ENCODE measurements around the gene CCDC92. TPM values are rescaled to one million over a fixed set of nuclear protein-coding genes. Genes with fewer than 3 reads are reported as not detected.

CCDC92 gene
- total and polyA plus RNA-seq, 2 donors (not counting 1 experiment from before 2014, with no cell fraction given), result 26.6 to 36.2 TPM

DNA sequence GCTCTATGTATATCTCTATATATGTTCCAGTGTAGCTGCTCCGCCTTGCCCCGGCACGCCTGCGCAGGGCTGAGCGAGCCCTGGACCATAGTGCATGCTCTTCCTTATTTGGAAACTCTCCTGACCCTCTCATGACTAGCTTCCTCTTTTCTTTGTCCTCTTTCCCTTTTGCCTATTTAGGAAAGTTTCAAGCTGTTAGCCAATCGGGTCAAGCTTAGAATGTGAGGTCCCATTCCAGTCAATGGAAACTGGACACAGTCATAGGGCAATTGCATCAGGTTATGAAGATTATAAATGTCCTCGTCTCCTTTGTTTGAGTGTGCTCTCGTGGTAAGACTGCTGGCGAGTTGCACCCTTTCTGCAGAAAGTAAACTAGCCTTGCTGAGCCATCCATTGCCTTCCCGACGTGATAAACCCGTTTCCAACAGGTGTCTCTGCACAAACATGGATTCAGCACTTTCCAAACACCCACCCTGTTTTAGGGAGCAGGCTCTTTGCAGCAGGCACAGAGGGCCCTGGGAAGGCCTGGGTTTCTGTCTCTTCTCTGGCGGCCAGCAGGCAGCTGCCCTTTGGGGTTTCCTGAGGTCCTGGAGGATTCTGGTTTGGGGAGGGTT, 30.9 kb downstream of the CCDC92 start:
- 95% methylated on average over 10 of the region's 13 CpGs for WGBS (ENCODE audit: insufficient coverage)
- peaks cover 20% of the 10 kb centered on the region for H3K4me1 Mint-ChIP-seq
- peaks cover 6% of the 10 kb centered on the region for H4K20me1 ChIP-seq (ENCODE audit: control insufficient read depth, insufficient read depth, low read length, poor library complexity, severe bottlenecking)
- H3K27ac Mint-ChIP-seq, result no peak overlapping the region
- H3K9me3 ChIP-seq (ENCODE audit: control extremely low read depth in 1 of 3, control insufficient read depth in 2 of 3, insufficient read depth in 1 of 3, low read length in 2 of 3), result peaks cover 0 to 12% (median 2%) of the 10 kb centered on the region in 3 donors
- no peak overlapping the region for H2AFZ ChIP-seq (ENCODE audit: insufficient read depth, low read depth, low read length, poor library complexity, severe bottlenecking)
- H3K27me3 ChIP-seq (replicated peaks in 1 of 4; ENCODE audit: control extremely low read depth in 1 of 4, control insufficient read depth in 3 of 4, insufficient read depth in 4 of 4, low read length in 3 of 4), result no peaks in the 10 kb centered on the region
- H3K9me3 Mint-ChIP-seq (ENCODE audit: insufficient read depth), result peaks cover 2% of the 10 kb centered on the region
- H3K4me2 ChIP-seq (replicated peaks; ENCODE audit: low read depth, low read length, poor library complexity, severe bottlenecking), result no peak overlapping the region
- H3K4me3 Mint-ChIP-seq, result no peak overlapping the region
- H3K9ac ChIP-seq (ENCODE audit: low read length), result no peak overlapping the region
- no peaks in the 10 kb centered on the region for H3K79me2 ChIP-seq (ENCODE audit: control insufficient read depth, insufficient read depth, low read length)
- no peak for DNase-seq
- POLR2A ChIA-PET, result no interaction called here
- H3K4me3 ChIP-seq (ENCODE audit: control extremely low read depth in 1 of 5, extremely low read depth in 1 of 5, insufficient read depth in 1 of 5, low read depth in 2 of 5, low read length in 4 of 5), result no peak overlapping the region
- no peak for ATAC-seq (ENCODE audit: low read depth)
- peaks cover 14 to 16% of the 10 kb centered on the region in 2 donors for H3K4me1 ChIP-seq (ENCODE audit: control insufficient read depth in 2 of 2, insufficient read depth in 2 of 2, low read length in 2 of 2)
- peaks cover 7 to 46% of the 10 kb centered on the region in 2 experiments for H3K36me3 ChIP-seq (replicated peaks in 1 of 2; ENCODE audit: control extremely low read depth in 1 of 2, control insufficient read depth in 1 of 2, extremely low read depth in 1 of 2, insufficient read depth in 2 of 2, low read length in 1 of 2)
- TF ChIP-seq EZH2 (IDR thresholded peaks at IDR 0.05; ENCODE audit: borderline replicate concordance, insufficient read depth, low read depth, low read length, poor library complexity, severe bottlenecking) (no peak), CTCF (IDR thresholded peaks at IDR 0.05) (no peak)
- CTCF ChIA-PET, result interaction anchor here (0.8 kb wide), 1 partner anchor 22 kb away, joined by 3 read pairs; no protein-coding TSS in a partner anchor
- H3K27me3 Mint-ChIP-seq, result no peaks in the 10 kb centered on the region
- intact Hi-C loops (cut with micrococcal nuclease), result no loop called here
- H3K27ac ChIP-seq (ENCODE audit: low read length in 2 of 2), result no peak overlapping the region

GRCh38 chr12:123941000-123941399, 31.6 kb downstream of the CCDC92 start:
- Mint-ChIP-seq H3K27ac (no peak overlapping the region), H3K27me3 (no peaks in the 10 kb centered on the region), H3K4me1 (peaks cover 23% of the 10 kb centered on the region), H3K4me3 (no peak overlapping the region), H3K9me3 (ENCODE audit: insufficient read depth) (peaks cover 2% of the 10 kb centered on the region)
- peaks cover 2% of the 10 kb centered on the region for H4K20me1 ChIP-seq (ENCODE audit: control insufficient read depth, insufficient read depth, low read length, poor library complexity, severe bottlenecking)
- H3K79me2 ChIP-seq (ENCODE audit: control insufficient read depth, insufficient read depth, low read length), result no peaks in the 10 kb centered on the region
- no peak for TF ChIP-seq EZH2 (IDR thresholded peaks at IDR 0.05; ENCODE audit: borderline replicate concordance, insufficient read depth, low read depth, low read length, poor library complexity, severe bottlenecking)
- TF ChIP-seq CTCF (IDR thresholded peaks at IDR 0.05), result no peak
- no peak overlapping the region for H3K9ac ChIP-seq (ENCODE audit: low read length)
- POLR2A ChIA-PET, result no interaction called here
- intact Hi-C loops (cut with micrococcal nuclease), result no loop called here
- peaks cover 14 to 16% of the 10 kb centered on the region in 2 donors for H3K4me1 ChIP-seq (ENCODE audit: control insufficient read depth in 2 of 2, insufficient read depth in 2 of 2, low read length in 2 of 2)
- peaks cover 7 to 50% of the 10 kb centered on the region in 2 experiments for H3K36me3 ChIP-seq (replicated peaks in 1 of 2; ENCODE audit: control extremely low read depth in 1 of 2, control insufficient read depth in 1 of 2, extremely low read depth in 1 of 2, insufficient read depth in 2 of 2, low read length in 1 of 2)
- CTCF ChIA-PET, result interaction anchor here (0.8 kb wide), 1 partner anchor 23 kb away, joined by 3 read pairs; no protein-coding TSS in a partner anchor
- DNase-seq (no peak), ATAC-seq (ENCODE audit: low read depth) (no peak)
- H3K4me2 ChIP-seq (replicated peaks; ENCODE audit: low read depth, low read length, poor library complexity, severe bottlenecking), result no peak overlapping the region
- no peaks in the 10 kb centered on the region for H3K27me3 ChIP-seq (replicated peaks in 1 of 4; ENCODE audit: control extremely low read depth in 1 of 4, control insufficient read depth in 3 of 4, insufficient read depth in 4 of 4, low read length in 3 of 4)
- WGBS (ENCODE audit: insufficient coverage), result 86% methylated on average over 5 of the region's 9 CpGs
- peaks cover 0 to 12% (median 2%) of the 10 kb centered on the region in 3 donors for H3K9me3 ChIP-seq (ENCODE audit: control extremely low read depth in 1 of 3, control insufficient read depth in 2 of 3, insufficient read depth in 1 of 3, low read length in 2 of 3)
- H3K4me3 ChIP-seq (ENCODE audit: control extremely low read depth in 1 of 5, extremely low read depth in 1 of 5, insufficient read depth in 1 of 5, low read depth in 2 of 5, low read length in 4 of 5), result no peak overlapping the region
- no peak overlapping the region for H3K27ac ChIP-seq (ENCODE audit: low read length in 2 of 2)
- no peak overlapping the region for H2AFZ ChIP-seq (ENCODE audit: insufficient read depth, low read depth, low read length, poor library complexity, severe bottlenecking)
